Astrocyte (in vitro differentiated cells and primary cell): Measurements from ENCODE around the gene CDH5. TPM values are rescaled to one million over a fixed set of nuclear protein-coding genes. Genes with fewer than 3 reads are reported as not detected.
A peak's percentile ranks its signal among the peaks of the same experiment; 100 is the strongest.

Source experiments
- DNase-seq: peaks from one replicate; pipeline ENCODE4 v3.0.0-alpha.2; 2010; ENCODE audit warnings: low read depth
- FAIRE-seq: peaks from 2 replicates; lab custom pipeline; 2011; peaks lifted over from hg19 to GRCh38; lab: Jason Lieb, UNC
- H2AFZ ChIP-seq: 2 replicates; pipeline ENCODE4 v1.6.0; 2012; ENCODE audit warnings: low read depth, low read length, inconsistent platforms
- H3K27ac ChIP-seq: 2 replicates; pipeline ENCODE4 v1.5.1; 2011; ENCODE audit warnings: low read depth, low read length, inconsistent platforms
- H3K27me3 ChIP-seq: 2 replicates; pipeline ENCODE4 v1.6.0; 2011; ENCODE audit warnings: low read length, inconsistent platforms; ENCODE audit not compliant: insufficient read depth
- H3K36me3 ChIP-seq: 2 replicates; pipeline ENCODE4 v1.5.1; 2011; ENCODE audit warnings: low read length, inconsistent platforms; ENCODE audit not compliant: insufficient read depth
- H3K4me1 ChIP-seq: 2 replicates; pipeline ENCODE4 v1.5.1; 2011; ENCODE audit warnings: low read length, inconsistent platforms; ENCODE audit not compliant: insufficient read depth
- H3K4me2 ChIP-seq: 2 replicates; pipeline ENCODE4 v1.6.0; 2012; ENCODE audit warnings: low read length, inconsistent platforms
- H3K4me3 ChIP-seq: 2 replicates; pipeline ENCODE4 v1.5.1; 2011; ENCODE audit warnings: low read depth, mild to moderate bottlenecking, low read length, inconsistent platforms; ENCODE audit not compliant: insufficient read depth
- H3K79me2 ChIP-seq: 2 replicates; pipeline ENCODE4 v1.6.0; 2012; ENCODE audit warnings: mild to moderate bottlenecking, low read length, inconsistent platforms; ENCODE audit not compliant: insufficient read depth
- H3K9ac ChIP-seq: 2 replicates; pipeline ENCODE4 v1.6.0; 2012; ENCODE audit warnings: mild to moderate bottlenecking, low read length, inconsistent platforms
- H3K9me3 ChIP-seq: 2 replicates; pipeline ENCODE4 v1.5.1; 2012; ENCODE audit warnings: low read depth, mild to moderate bottlenecking, low read length, inconsistent platforms; ENCODE audit not compliant: insufficient read depth
- H4K20me1 ChIP-seq: 2 replicates; pipeline ENCODE4 v1.6.0; 2012; ENCODE audit warnings: low read length, inconsistent platforms; ENCODE audit not compliant: insufficient read depth
- H3K27ac Mint-ChIP-seq: one replicate; pipeline ENCODE4 v1.8.0; 2021; ENCODE audit warnings: mild to moderate bottlenecking, mixed read lengths; ENCODE audit not compliant: unreplicated experiment
- H3K27me3 Mint-ChIP-seq: one replicate; pipeline ENCODE4 v1.8.0; 2021; ENCODE audit warnings: low read depth, mixed read lengths; ENCODE audit not compliant: unreplicated experiment
- H3K36me3 Mint-ChIP-seq: one replicate; pipeline ENCODE4 v1.8.0; 2021; ENCODE audit warnings: low read depth, mixed read lengths; ENCODE audit not compliant: unreplicated experiment
- H3K4me1 Mint-ChIP-seq: one replicate; pipeline ENCODE4 v1.8.0; 2021; ENCODE audit warnings: low read depth, mixed read lengths; ENCODE audit not compliant: unreplicated experiment
- H3K4me3 Mint-ChIP-seq: one replicate; pipeline ENCODE4 v1.8.0; 2021; ENCODE audit warnings: mild to moderate bottlenecking, moderate library complexity, mixed read lengths; ENCODE audit not compliant: unreplicated experiment
- H3K9me3 Mint-ChIP-seq: one replicate; pipeline ENCODE4 v1.8.0; 2021; ENCODE audit warnings: mild to moderate bottlenecking, mixed read lengths; ENCODE audit not compliant: unreplicated experiment
- CTCF ChIP-seq: IDR thresholded peaks from 2 replicates; pipeline ENCODE4 v1.5.1; 2011; ENCODE audit warnings: low read depth, mild to moderate bottlenecking, inconsistent platforms, low read length, moderate library complexity; ENCODE audit not compliant: insufficient read depth
- EZH2 ChIP-seq: IDR thresholded peaks from 2 replicates; pipeline ENCODE4 v1.6.1; 2012; ENCODE audit warnings: mild to moderate bottlenecking, low read length, inconsistent platforms; ENCODE audit not compliant: insufficient read depth
- total RNA-seq: library from RNA; stranded (reverse); gene quantifications from 2 replicates; pipeline ENCODE4 v1.2.1, GENCODE V29; 2021

CDH5 gene
- total RNA-seq, 1 donor from 2014 or later: 0.30 TPM

- FAIRE-seq (no peak), DNase-seq (no peak)
- H3K9ac ChIP-seq: peak overlapping the region; percentile 93
- H4K20me1 ChIP-seq: no peaks in the 10 kb centered on the region
- H3K4me1 Mint-ChIP-seq: peaks cover 20% of the 10 kb centered on the region
- no peak for TF ChIP-seq EZH2
- TF ChIP-seq CTCF: no peak
- no peaks in the 10 kb centered on the region for H3K27me3 ChIP-seq
- no peaks in the 10 kb centered on the region for H3K36me3 Mint-ChIP-seq
- peak overlapping the region; percentile 100 for H3K27ac ChIP-seq
- H3K79me2 ChIP-seq: no peaks in the 10 kb centered on the region
- no peak overlapping the region for H3K4me3 ChIP-seq
- no peaks in the 10 kb centered on the region for H3K9me3 ChIP-seq
- H3K9me3 Mint-ChIP-seq: peaks cover 6% of the 10 kb centered on the region
- peaks cover 22% of the 10 kb centered on the region for H3K4me1 ChIP-seq
- H3K27me3 Mint-ChIP-seq: no peaks in the 10 kb centered on the region
- H3K27ac Mint-ChIP-seq: peak overlapping the region; percentile 96
- H3K4me2 ChIP-seq: peak overlapping the region; percentile 85
- H3K36me3 ChIP-seq: no peaks in the 10 kb centered on the region
- no peak overlapping the region for H3K4me3 Mint-ChIP-seq
- H2AFZ ChIP-seq: peak overlapping the region; percentile 42
Measured at GRCh38 chr16:66383551-66383950, 17.1 kb downstream of the CDH5 start.

- H3K27me3 ChIP-seq: no peaks in the 10 kb centered on the region
- DNase-seq (no peak), FAIRE-seq (no peak)
- no peak overlapping the region for H2AFZ ChIP-seq
- H4K20me1 ChIP-seq: no peaks in the 10 kb centered on the region
- no peak overlapping the region for H3K27ac ChIP-seq
- no peaks in the 10 kb centered on the region for H3K36me3 Mint-ChIP-seq
- no peaks in the 10 kb centered on the region for H3K27me3 Mint-ChIP-seq
- H3K9me3 ChIP-seq: no peaks in the 10 kb centered on the region
- no peak for TF ChIP-seq EZH2
- no peak for TF ChIP-seq CTCF
- H3K4me1 Mint-ChIP-seq: peaks cover 20% of the 10 kb centered on the region
- H3K4me1 ChIP-seq: peaks cover 22% of the 10 kb centered on the region
- H3K27ac Mint-ChIP-seq: no peak overlapping the region
- no peaks in the 10 kb centered on the region for H3K36me3 ChIP-seq
- no peak overlapping the region for H3K4me2 ChIP-seq
- H3K9me3 Mint-ChIP-seq: peaks cover 2% of the 10 kb centered on the region
- no peak overlapping the region for H3K4me3 ChIP-seq
- H3K79me2 ChIP-seq: no peaks in the 10 kb centered on the region
- H3K4me3 Mint-ChIP-seq: no peak overlapping the region
- no peak overlapping the region for H3K9ac ChIP-seq
Measured at GRCh38 chr16:66385415-66385814, 18.9 kb downstream of the CDH5 start.
